GM10266 (cell line): ENCODE measurements around the gene ASB2.

ENCODE experiments used
- DNase-seq: peaks from one replicate; pipeline ENCODE4 v3.0.0; 2012; ENCODE audit errors: extremely low spot score
- TF ChIP-seq, protein P1 (sequence below): IDR thresholded peaks from 2 replicates; pipeline ENCODE4 v1.5.1; 2012; ENCODE audit warnings: mild to moderate bottlenecking, low read depth; ENCODE audit not compliant: control insufficient read depth, insufficient read depth; ENCODE audit errors: missing control alignments

ASB2 gene

DNA sequence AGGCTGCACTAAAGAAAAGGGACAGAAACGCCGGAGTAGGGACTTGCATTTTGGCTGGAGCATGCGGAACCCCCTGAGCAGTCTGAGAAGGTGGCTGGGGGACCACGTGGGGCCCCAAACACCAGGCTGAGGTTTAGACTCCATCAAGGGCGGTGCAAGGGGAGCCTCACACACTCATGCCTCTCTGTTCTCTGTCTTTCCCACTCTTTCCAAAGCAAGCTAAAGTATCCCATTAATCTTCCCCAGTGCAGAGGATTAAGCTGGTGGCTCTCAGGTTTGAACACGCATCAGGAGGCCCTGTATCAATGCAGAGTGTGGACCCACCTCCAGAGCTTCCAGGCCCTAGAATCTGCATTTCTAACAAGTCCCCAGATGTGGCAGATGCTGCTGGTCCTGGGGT is 34.3 kb upstream of the ASB2 start:
- DNase-seq: no peak
- TF ChIP-seq, protein P1, sequence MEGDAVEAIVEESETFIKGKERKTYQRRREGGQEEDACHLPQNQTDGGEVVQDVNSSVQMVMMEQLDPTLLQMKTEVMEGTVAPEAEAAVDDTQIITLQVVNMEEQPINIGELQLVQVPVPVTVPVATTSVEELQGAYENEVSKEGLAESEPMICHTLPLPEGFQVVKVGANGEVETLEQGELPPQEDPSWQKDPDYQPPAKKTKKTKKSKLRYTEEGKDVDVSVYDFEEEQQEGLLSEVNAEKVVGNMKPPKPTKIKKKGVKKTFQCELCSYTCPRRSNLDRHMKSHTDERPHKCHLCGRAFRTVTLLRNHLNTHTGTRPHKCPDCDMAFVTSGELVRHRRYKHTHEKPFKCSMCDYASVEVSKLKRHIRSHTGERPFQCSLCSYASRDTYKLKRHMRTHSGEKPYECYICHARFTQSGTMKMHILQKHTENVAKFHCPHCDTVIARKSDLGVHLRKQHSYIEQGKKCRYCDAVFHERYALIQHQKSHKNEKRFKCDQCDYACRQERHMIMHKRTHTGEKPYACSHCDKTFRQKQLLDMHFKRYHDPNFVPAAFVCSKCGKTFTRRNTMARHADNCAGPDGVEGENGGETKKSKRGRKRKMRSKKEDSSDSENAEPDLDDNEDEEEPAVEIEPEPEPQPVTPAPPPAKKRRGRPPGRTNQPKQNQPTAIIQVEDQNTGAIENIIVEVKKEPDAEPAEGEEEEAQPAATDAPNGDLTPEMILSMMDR: no peak

DNA sequence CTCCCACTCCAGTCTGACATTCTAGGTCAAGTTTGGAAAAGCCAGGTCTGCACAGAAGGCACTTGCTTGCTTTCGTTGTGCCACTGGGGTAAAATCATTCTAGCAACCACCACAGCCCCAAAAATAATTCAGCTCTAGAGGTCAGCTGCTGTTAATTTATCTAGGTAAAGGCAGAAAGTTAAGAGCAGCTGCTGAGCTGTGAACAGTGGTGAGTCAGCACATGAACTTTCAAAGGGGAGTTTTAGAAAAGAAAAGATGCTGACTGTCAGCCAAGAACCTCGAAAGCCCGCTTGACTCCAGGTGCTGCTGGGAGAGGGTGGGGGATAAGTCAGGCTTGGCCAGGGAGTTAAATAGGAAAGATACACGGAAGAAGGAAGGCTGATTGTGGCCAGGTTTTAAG is 33.4 kb upstream of the ASB2 start:
- peak; percentile 73 for DNase-seq
- TF ChIP-seq, protein P1: no peak

DNA sequence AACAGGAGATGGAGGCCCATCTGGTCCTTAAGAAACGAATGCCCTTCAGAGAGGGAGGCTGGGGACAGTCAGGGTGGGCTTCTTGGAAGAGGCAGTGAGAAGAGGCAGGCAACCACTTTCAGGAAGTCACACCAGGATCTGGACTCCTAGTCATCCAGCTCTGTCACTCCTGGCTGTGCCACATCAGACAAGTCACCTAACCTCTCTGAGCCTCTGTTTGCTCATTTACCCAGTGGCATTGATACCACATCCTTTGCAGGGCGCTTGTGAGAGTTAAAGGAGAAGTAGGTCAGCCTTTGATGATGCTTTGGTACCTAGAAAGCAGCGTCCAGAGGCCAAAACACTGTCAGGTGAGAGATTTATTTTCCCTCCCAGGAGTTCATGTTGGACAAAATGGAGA is 31.9 kb upstream of the ASB2 start:
- TF ChIP-seq, protein P1: no peak
- DNase-seq: no peak

DNA sequence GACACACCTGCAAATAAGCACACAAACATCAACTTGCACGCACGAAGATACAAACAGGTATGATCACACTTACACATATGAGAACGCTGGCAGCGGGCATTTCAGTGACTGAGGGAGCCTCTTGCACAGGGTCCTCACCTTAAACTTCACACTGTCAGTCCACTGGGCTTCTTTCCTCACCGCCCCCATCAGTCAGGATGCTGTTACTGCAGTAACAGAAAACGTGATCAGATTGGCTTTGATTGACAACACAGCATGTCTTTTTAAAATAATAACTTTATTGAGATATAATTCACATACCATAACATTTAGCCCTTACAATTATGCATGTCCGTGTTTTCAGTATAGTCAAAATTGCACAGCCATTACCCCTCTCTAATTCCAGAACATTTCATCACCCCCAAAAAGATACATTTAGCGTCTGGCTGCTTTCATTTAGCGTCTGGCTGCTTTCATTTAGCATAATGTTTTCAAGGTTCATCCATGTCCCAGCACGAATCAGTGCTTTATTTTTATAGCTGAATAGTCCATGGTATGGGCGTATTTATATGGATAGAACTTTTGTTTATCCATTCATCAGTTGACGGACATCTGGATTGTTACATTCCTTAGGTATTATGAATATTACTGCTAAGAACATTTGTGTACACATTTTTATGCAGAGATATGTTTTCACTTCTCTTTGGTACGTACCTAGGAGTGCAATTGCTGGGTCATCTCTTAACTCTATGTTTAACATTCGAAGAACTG is 29.1 kb upstream of the ASB2 start:
- DNase-seq: no peak

DNA sequence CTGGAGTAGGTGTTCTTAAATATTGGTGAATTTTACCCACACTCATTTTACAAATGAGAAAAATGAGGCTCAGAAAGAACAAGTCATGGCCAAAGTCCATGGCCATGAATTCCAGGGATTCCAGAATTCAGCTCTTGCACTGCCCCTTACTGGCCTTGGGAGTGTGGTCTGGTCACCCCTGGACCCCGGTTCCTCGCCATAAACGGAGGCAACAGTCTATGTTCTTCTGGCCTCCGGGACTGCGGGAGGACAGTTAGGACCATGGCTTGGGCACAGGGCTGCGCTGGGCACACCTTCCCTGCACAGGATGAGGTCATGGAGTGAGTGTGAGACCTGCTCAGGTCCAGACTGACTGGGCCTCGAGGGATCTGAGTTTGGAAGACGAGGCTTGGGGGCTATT is 27.6 kb upstream of the ASB2 start:
- no peak for DNase-seq
- TF ChIP-seq, protein P1: no peak

More for the DNA sequence above, 29.1 kb upstream of the ASB2 start:
- TF ChIP-seq, protein P1: peak; percentile 49

DNA sequence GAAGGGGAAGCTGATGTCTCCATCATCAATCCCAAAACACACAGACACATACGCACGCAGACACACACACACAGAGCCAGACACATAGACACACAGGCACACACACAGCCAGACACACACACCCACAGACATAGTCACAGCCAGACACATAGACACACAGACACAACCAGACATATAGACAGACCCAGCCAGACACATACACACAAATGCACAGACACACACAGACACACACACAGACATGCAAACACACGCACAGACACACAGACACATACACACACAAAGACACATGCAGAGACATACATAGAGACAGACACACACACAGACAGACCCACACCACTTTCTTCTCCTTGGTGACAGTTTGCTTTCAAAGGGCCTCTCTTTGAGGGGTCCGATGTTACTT is 27.0 kb upstream of the ASB2 start:
- TF ChIP-seq, protein P1: no peak
- DNase-seq: no peak
